ENCODE data around the gene AMIGO3. TPM values are rescaled to one million over a fixed set of nuclear protein-coding genes. Genes with fewer than 3 reads are reported as not detected.
"Not testable (repeated sequence)": the region's sequence is repeated elsewhere in the genome, so short reads cannot be mapped to it uniquely, and the experiment has no call there.

The AMIGO3 gene
- total RNA-seq, 2 donors from 2014 or later, result not detected

- not testable (repeated sequence) for H3K27ac Mint-ChIP-seq, H3K9me3 Mint-ChIP-seq
- H3K36me3 Mint-ChIP-seq, result peaks cover 11 to 13% of the 10 kb centered on the region in 2 donors
- ATAC-seq (peak; percentile 34 to 50), DNase-seq (ENCODE audit: low spot score in 2 of 2) (peak in 1 of 2 donors; percentile 51)
Measured at GRCh38 chr3:49686769-49687423, 32.6 kb downstream of the AMIGO3 start.

- H3K9me3 Mint-ChIP-seq, H3K27ac Mint-ChIP-seq: not testable (repeated sequence)
- H3K36me3 Mint-ChIP-seq, result peaks cover 11 to 13% of the 10 kb centered on the region in 2 donors
- ATAC-seq, result peak; percentile 1 to 38
- DNase-seq (ENCODE audit: low spot score in 2 of 2), result peak in 1 of 2 donors; percentile 35
Measured at GRCh38 chr3:49686346-49686745, 33.1 kb downstream of the AMIGO3 start.

GRCh38 chr3:49685846-49686245 is 33.6 kb downstream of the AMIGO3 start:
- H3K27ac Mint-ChIP-seq; ATAC-seq; DNase-seq (ENCODE audit: low spot score in 2 of 2); H3K9me3 Mint-ChIP-seq: not testable (repeated sequence)
- H3K36me3 Mint-ChIP-seq, result peaks cover 11 to 13% of the 10 kb centered on the region in 2 donors

GRCh38 chr3:49685103-49685502 is 34.4 kb downstream of the AMIGO3 start:
- peaks cover 13% of the 10 kb centered on the region in 2 donors for H3K36me3 Mint-ChIP-seq
- DNase-seq (ENCODE audit: low spot score in 2 of 2); ATAC-seq; H3K9me3 Mint-ChIP-seq; H3K27ac Mint-ChIP-seq: not testable (repeated sequence)

- DNase-seq (ENCODE audit: low spot score in 2 of 2); H3K9me3 Mint-ChIP-seq; H3K27ac Mint-ChIP-seq; ATAC-seq: not testable (repeated sequence)
- H3K36me3 Mint-ChIP-seq, result peaks cover 6 to 12% of the 10 kb centered on the region in 2 donors
Measured at GRCh38 chr3:49684453-49684852, 35.0 kb downstream of the AMIGO3 start.

GRCh38 chr3:49683162-49683561 is 36.3 kb downstream of the AMIGO3 start:
- Mint-ChIP-seq H3K36me3 (peaks cover 0 to 11% of the 10 kb centered on the region in 2 donors), H3K9me3 (no peaks in the 10 kb centered on the region), H3K27ac (peak overlapping the region in 1 of 2 donors; percentile 37)
- DNase-seq (ENCODE audit: low spot score in 2 of 2) (no peak), ATAC-seq (no peak)

- Mint-ChIP-seq H3K36me3 (peaks cover 0 to 13% of the 10 kb centered on the region in 2 donors), H3K9me3 (no peaks in the 10 kb centered on the region), H3K27ac (no peak overlapping the region)
- no peak for DNase-seq (ENCODE audit: low spot score in 2 of 2)
- no peak for ATAC-seq
Measured at GRCh38 chr3:49681543-49681942, 37.9 kb downstream of the AMIGO3 start.

- ATAC-seq (no peak), DNase-seq (ENCODE audit: low spot score in 2 of 2) (no peak)
- no peaks in the 10 kb centered on the region for H3K9me3 Mint-ChIP-seq
Measured at GRCh38 chr3:49681232-49681522, 38.3 kb downstream of the AMIGO3 start.

GRCh38 chr3:49680493-49681231 is 38.8 kb downstream of the AMIGO3 start:
- no peak for DNase-seq (ENCODE audit: low spot score in 2 of 2)
- peak overlapping the region in 1 of 2 donors; percentile 23 for H3K27ac Mint-ChIP-seq
- H3K36me3 Mint-ChIP-seq, result peaks cover 0 to 18% of the 10 kb centered on the region in 2 donors
- no peaks in the 10 kb centered on the region for H3K9me3 Mint-ChIP-seq
- ATAC-seq, result peak in 1 of 2 donors; percentile 27

More at GRCh38 chr3:49681232-49681522, 38.3 kb downstream of the AMIGO3 start:
- no peak overlapping the region for H3K27ac Mint-ChIP-seq
- H3K36me3 Mint-ChIP-seq, result peaks cover 0 to 13% of the 10 kb centered on the region in 2 donors

GRCh38 chr3:49675912-49676311 is 43.6 kb downstream of the AMIGO3 start:
- Mint-ChIP-seq H3K27ac (peak overlapping the region in 1 of 2 donors; percentile 77), H3K9me3 (no peaks in the 10 kb centered on the region), H3K36me3 (peaks cover 0 to 23% of the 10 kb centered on the region in 2 donors)
- ATAC-seq (no peak), DNase-seq (ENCODE audit: low spot score in 2 of 2) (no peak)

GRCh38 chr3:49674497-49674983 is 44.9 kb downstream of the AMIGO3 start:
- ATAC-seq, result peak; percentile 13 to 19
- no peak for DNase-seq (ENCODE audit: low spot score in 2 of 2)
- Mint-ChIP-seq H3K9me3 (no peaks in the 10 kb centered on the region), H3K36me3 (peaks cover 0 to 16% of the 10 kb centered on the region in 2 donors), H3K27ac (peak overlapping the region; percentile 74 to 99)

- DNase-seq (ENCODE audit: low spot score in 2 of 2), result peak; percentile 99
- ATAC-seq, result peak; percentile 88 to 89
- Mint-ChIP-seq H3K27ac (peak within 1 kb of the TSS; percentile 98 to 99), H3K36me3 (peaks cover 0 to 16% of the 10 kb centered on the region in 2 donors), H3K9me3 (no peaks in the 10 kb centered on the region)
Measured at GRCh38 chr3:49673715-49674496, 45.6 kb downstream of the AMIGO3 start, which contains the start of gene APEH. APEH (plus strand) TSS chr3:49674351; CDS start chr3:49674402, 51 bp downstream.

- ATAC-seq (peak in 1 of 2 donors; percentile 1), DNase-seq (ENCODE audit: low spot score in 2 of 2) (peak in 1 of 2 donors; percentile 12)
- H3K9me3 Mint-ChIP-seq, result no peaks in the 10 kb centered on the region
- peak overlapping the region; percentile 98 to 99 for H3K27ac Mint-ChIP-seq
- H3K36me3 Mint-ChIP-seq, result peaks cover 0 to 13% of the 10 kb centered on the region in 2 donors
Measured at GRCh38 chr3:49673121-49673714, 46.3 kb downstream of the AMIGO3 start.

- DNase-seq (ENCODE audit: low spot score in 2 of 2) (peak; percentile 77 to 80), ATAC-seq (peak in 1 of 2 donors; percentile 4)
- Mint-ChIP-seq H3K9me3 (no peaks in the 10 kb centered on the region), H3K27ac (peak overlapping the region; percentile 1 to 24), H3K36me3 (peaks cover 0 to 10% of the 10 kb centered on the region in 2 donors)
Measured at GRCh38 chr3:49671291-49672288, 47.9 kb downstream of the AMIGO3 start.

GRCh38 chr3:49670940-49671290 is 48.6 kb downstream of the AMIGO3 start:
- Mint-ChIP-seq H3K36me3 (peaks cover 0 to 7% of the 10 kb centered on the region in 2 donors), H3K27ac (no peak overlapping the region), H3K9me3 (no peaks in the 10 kb centered on the region)
- no peak for ATAC-seq
- no peak for DNase-seq (ENCODE audit: low spot score in 2 of 2)

Measured in activated naive CD4-positive, alpha-beta T cell treated with anti-CD3 and anti-CD28 coated beads, Interleukin-2, amount 50 U/mL, for 72 hours (primary cell).